NB4 (cell line): ENCODE data around the gene NXN.

Experiments
- DNase-seq: peaks from one replicate; pipeline ENCODE4 v3.0.0; 2010; ENCODE audit warnings: low read depth
- H3K4me3 ChIP-seq: one replicate; pipeline ENCODE4 v1.5.1; 2011; ENCODE audit warnings: mild to moderate bottlenecking, low read depth, low read length, moderate library complexity
- CTCF ChIP-seq: IDR thresholded peaks from one replicate; pipeline ENCODE4 v1.5.1; 2012; ENCODE audit warnings: low read depth, low read length
- MAX ChIP-seq: IDR thresholded peaks from 2 replicates; pipeline ENCODE4 v1.6.1; 2011; ENCODE audit warnings: low read depth, low read length
- MYC ChIP-seq: IDR thresholded peaks from 2 replicates; pipeline ENCODE4 v1.6.1; 2011; ENCODE audit warnings: low read depth, low read length
- POLR2A ChIP-seq: IDR thresholded peaks from 2 replicates; pipeline ENCODE4 v1.6.1; 2011; ENCODE audit warnings: mild to moderate bottlenecking; ENCODE audit not compliant: insufficient read length; ENCODE audit errors: extremely low read depth

NXN gene

GRCh38 chr17:825216-825615 lies 154.4 kb downstream of the NXN start:
- H3K4me3 ChIP-seq, result no peak overlapping the region
- TF ChIP-seq CTCF (no peak), MAX (no peak), MYC (no peak), POLR2A (no peak)
- no peak for DNase-seq

- no peak for DNase-seq
- H3K4me3 ChIP-seq, result no peak overlapping the region
- no peak for TF ChIP-seq MYC
- TF ChIP-seq MAX, result no peak
- TF ChIP-seq POLR2A, result no peak
- no peak for TF ChIP-seq CTCF
Measured at GRCh38 chr17:824378-824777, 155.2 kb downstream of the NXN start.

- no peak overlapping the region for H3K4me3 ChIP-seq
- TF ChIP-seq MAX, result no peak
- no peak for TF ChIP-seq CTCF
- no peak for TF ChIP-seq MYC
- TF ChIP-seq POLR2A, result no peak
- no peak for DNase-seq
Measured at GRCh38 chr17:823501-823902, 156.1 kb downstream of the NXN start.

- H3K4me3 ChIP-seq, result no peak overlapping the region
- DNase-seq, result no peak
- TF ChIP-seq MAX (no peak), MYC (no peak), CTCF (no peak), POLR2A (no peak)
Measured at GRCh38 chr17:819251-819650, 160.3 kb downstream of the NXN start.

- H3K4me3 ChIP-seq, result no peak overlapping the region
- TF ChIP-seq MYC (no peak), CTCF (no peak), POLR2A (no peak), MAX (no peak)
- no peak for DNase-seq
Measured at GRCh38 chr17:814371-814770, 165.2 kb downstream of the NXN start.
